Psoas muscle (tissue), 8 donors: ENCODE measurements around the gene A3GALT2. TPM values are rescaled to one million over a fixed set of nuclear protein-coding genes. Genes with fewer than 3 reads are reported as not detected.

Source experiments
- ATAC-seq, 4 donors: fragments of 200-7000 bp; cut with Tn5 transposase; one replicate each; pipeline ENCODE4 v1.9.1; 2020; ENCODE audit warnings: moderate library complexity in 3 of 4, mild to moderate bottlenecking in 2 of 4
- DNase-seq, 2 donors: peaks; one replicate each; pipeline ENCODE4 v3.0.0-alpha.2; 2020
- H3K27ac ChIP-seq: fragments of 200-600 bp; one replicate; pipeline ENCODE4 v1.8.0; 2022
- H3K27me3 ChIP-seq, 3 donors: fragments of 200-600 bp in 1 of 3; one replicate each; pipeline versions ENCODE4 v1.6.1 to v1.8.0; 2013 to 2022; ENCODE audit warnings: low read length in 2 of 3, mild to moderate bottlenecking in 2 of 3, moderate library complexity in 1 of 3; ENCODE audit not compliant: insufficient read depth in 3 of 3
- H3K36me3 ChIP-seq, 2 donors: fragments of 200-600 bp in 1 of 2; one replicate each; pipeline versions ENCODE4 v1.6.1 to v1.8.0; 2013 to 2022; ENCODE audit warnings: low read depth in 1 of 2, mild to moderate bottlenecking in 1 of 2, moderate library complexity in 1 of 2; ENCODE audit not compliant: insufficient read depth in 1 of 2
- H3K4me1 ChIP-seq: fragments of 200-600 bp; one replicate; pipeline ENCODE4 v1.8.0; 2022
- H3K4me3 ChIP-seq: fragments of 200-600 bp; one replicate; pipeline ENCODE4 v1.8.0; 2022; ENCODE audit warnings: mild to moderate bottlenecking
- H3K9me3 ChIP-seq: fragments of 200-600 bp; one replicate; pipeline ENCODE4 v1.8.0; 2022
- whole genome bisulfite sequencing, 3 donors: extraction: QIAGEN DNeasy Blood & Tissue Kit; methylation state at CpG; one replicate each; pipeline versions ENCODE4 v1.1.6 to v1.1.7; 2013; 5-methylcytosine and 5-hydroxymethylcytosine counted together
- intact Hi-C, 2 donors: fragments of 100-400 bp; cut with DNase I; formaldehyde crosslinking; loops; one replicate each; pipeline versions ENCODE4 v1.11.0 to v1.14.2; 2022
- polyA plus RNA-seq, 3 donors: library from polyadenylated mRNA; stranded (reverse); fragments of 200-250 nt; gene quantifications; one replicate each; pipeline ENCODE4 v1.2.3, GENCODE V29; 2013
- total RNA-seq, 4 donors: library from RNA; stranded (reverse); fragmentation: NEBNext Ultra II Directional in 2 of 4; extraction: Animal tissue kit (Norgen Biotek cat#: 25700) in 2 of 4; gene quantifications; one replicate each; pipeline versions ENCODE4 v1.2.1 to v1.2.4, GENCODE V29; 2021 to 2023
- TF ChIP-seq, protein P1 (sequence below): fragments of 200-600 bp; IDR thresholded peaks from one replicate; pipeline ENCODE4 v1.8.0; 2022; ENCODE audit warnings: antibody characterized with exemption
- donor health status: healthy with polysubstance abuse.
- donor health status: DM: no; HTN: no; CAD: no; lungs with moderate emphysema.
- donor health status: Bipolar disorder and iron deficiency.
- donor health status: healthy.
- donor health status: DM: yes; HTN: yes; CAD: no.
- donor health status: DM: no; HTN: no; CAD: no.
- donor health status: DM: no; HTN: no; CAD: no.
- donor health status: DM: yes; HTN: yes; CAD: no.

Gene A3GALT2
- total and polyA plus RNA-seq, 7 donors: not detected

DNA sequence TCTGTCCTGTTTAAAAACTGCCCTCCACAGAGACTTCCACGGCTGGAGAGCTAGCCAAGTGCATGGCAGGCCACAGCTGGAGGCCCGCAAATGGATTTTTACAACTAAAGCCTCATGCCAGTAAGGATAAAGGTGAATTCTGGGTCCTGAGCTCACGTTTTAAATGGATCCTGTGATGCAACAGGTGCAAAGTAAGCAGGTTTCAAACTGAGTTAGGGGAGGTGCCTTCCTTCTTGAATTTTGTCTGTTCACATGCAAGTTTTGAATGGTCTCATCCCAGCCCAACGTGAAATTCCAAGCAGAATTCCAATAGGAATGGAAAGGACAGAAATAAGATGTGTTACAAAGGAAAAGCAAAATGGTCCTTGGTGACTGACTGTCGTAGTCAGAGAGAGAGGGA, 36.2 kb upstream of the A3GALT2 start:
- no peak for DNase-seq
- Histone ChIP-seq H3K27me3 (no peaks in the 10 kb centered on the region), H3K9me3 (no peaks in the 10 kb centered on the region), H3K27ac (no peak overlapping the region), H3K36me3 (peaks cover 0 to 27% of the 10 kb centered on the region in 2 donors), H3K4me1 (peaks cover 5% of the 10 kb centered on the region), H3K4me3 (no peak overlapping the region)
- intact Hi-C loops: no loop called here
- no peak for ATAC-seq
- 81 to 90% (median 84%) methylated on average over 5 of the region's 5 CpGs for WGBS, 3 donors
- TF ChIP-seq, protein P1, sequence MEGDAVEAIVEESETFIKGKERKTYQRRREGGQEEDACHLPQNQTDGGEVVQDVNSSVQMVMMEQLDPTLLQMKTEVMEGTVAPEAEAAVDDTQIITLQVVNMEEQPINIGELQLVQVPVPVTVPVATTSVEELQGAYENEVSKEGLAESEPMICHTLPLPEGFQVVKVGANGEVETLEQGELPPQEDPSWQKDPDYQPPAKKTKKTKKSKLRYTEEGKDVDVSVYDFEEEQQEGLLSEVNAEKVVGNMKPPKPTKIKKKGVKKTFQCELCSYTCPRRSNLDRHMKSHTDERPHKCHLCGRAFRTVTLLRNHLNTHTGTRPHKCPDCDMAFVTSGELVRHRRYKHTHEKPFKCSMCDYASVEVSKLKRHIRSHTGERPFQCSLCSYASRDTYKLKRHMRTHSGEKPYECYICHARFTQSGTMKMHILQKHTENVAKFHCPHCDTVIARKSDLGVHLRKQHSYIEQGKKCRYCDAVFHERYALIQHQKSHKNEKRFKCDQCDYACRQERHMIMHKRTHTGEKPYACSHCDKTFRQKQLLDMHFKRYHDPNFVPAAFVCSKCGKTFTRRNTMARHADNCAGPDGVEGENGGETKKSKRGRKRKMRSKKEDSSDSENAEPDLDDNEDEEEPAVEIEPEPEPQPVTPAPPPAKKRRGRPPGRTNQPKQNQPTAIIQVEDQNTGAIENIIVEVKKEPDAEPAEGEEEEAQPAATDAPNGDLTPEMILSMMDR: no peak

DNA sequence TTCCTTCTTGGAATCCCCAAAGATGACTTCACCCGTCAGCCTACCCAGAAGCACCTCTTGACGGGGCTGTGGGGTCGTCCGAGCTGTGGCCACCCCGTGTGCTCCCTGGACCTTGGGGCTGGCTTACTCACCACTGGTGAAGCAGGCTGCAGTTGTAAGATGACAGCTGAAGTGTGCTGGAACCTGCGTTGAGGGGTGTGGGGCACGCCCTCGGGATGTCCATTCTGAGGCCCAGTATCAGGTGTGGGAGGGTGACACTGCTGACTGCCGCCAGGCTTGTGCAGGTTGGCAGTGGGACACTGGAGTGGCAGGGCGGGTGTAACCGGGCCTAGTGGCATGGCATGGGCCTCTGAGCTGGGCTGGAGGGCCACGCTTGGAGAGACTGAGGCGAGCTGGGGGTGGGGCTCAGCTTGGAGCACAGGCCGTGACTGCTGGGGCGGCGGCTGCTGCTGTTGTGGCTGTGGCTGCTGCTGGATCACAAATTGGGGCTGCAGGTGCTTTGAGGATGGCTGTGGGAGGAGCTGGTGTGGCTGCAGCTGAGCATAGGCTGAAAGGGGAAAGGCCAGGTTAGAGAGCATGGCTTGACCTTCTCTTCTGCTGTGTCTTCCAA, 33.9 kb upstream of the A3GALT2 start:
- no peak for ATAC-seq
- TF ChIP-seq, protein P1: no peak
- 91 to 97% (median 96%) methylated on average over 16 of the region's 16 CpGs for WGBS, 3 donors
- no peak for DNase-seq
- Histone ChIP-seq H3K36me3 (peaks cover 0 to 23% of the 10 kb centered on the region in 2 donors), H3K4me3 (no peak overlapping the region), H3K4me1 (peaks cover 7% of the 10 kb centered on the region), H3K27me3 (no peaks in the 10 kb centered on the region), H3K27ac (no peak overlapping the region), H3K9me3 (no peaks in the 10 kb centered on the region)
- intact Hi-C loops: loop anchor here in 1 of 2 donors (5.0 kb wide), 1 partner anchor 173 kb away; the partner anchor contains the start of gene TRIM62

DNA sequence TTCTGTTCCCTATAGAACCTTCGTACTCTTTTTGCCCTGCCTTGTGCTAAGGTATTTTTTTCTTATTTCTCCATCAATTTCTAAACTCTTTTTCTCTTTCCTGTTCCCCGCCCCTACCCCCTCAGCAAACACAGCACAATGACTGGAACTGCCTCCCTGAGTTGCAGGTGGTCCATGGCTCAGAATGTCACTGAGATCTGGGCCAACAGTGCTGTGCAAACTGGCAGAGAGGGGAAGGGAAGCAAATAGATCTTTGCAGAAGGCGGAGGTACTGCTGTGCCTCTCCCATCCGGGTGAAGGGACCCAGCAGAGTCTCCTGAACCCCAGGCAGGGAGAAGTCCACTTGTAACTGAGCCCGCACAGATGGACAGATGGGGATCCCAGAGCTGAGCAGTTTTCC, 32.6 kb upstream of the A3GALT2 start:
- intact Hi-C loops: loop anchor here in 1 of 2 donors (5.0 kb wide), 1 partner anchor 171 kb away; the partner anchor contains the start of gene TRIM62
- no peak for ATAC-seq

DNA sequence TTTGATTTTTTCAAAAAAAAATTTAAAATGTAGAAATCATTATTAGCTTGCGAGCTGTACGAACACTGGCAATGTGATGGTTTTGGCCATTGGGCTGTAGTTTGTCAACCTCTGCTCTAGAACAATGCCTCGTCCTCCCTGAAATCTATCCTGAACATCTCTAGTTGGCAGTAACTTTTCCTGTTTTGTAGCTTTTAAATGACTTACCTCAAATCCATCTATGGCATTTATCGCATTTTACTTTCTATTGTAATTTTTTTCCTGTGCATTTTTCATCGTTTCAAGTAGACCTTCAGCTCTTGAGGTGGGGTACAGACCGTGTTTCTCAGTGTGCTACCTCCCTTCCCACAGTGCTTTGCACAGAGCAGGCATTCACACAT, 30.4 kb upstream of the A3GALT2 start:
- Histone ChIP-seq H3K4me3 (no peak overlapping the region), H3K27ac (no peak overlapping the region), H3K27me3 (no peaks in the 10 kb centered on the region), H3K9me3 (no peaks in the 10 kb centered on the region), H3K36me3 (peaks cover 3 to 26% of the 10 kb centered on the region in 2 donors), H3K4me1 (peaks cover 22% of the 10 kb centered on the region)
- intact Hi-C loops: loop anchor here in 1 of 2 donors (5.0 kb wide), 1 partner anchor 169 kb away; the partner anchor contains the start of gene TRIM62
- ATAC-seq (no peak), DNase-seq (no peak)
- TF ChIP-seq, protein P1: no peak
- WGBS, 3 donors: 94 to 96% (median 95%) methylated on average over 6 of the region's 6 CpGs

More for the DNA sequence above, 32.6 kb upstream of the A3GALT2 start:
- peaks cover 0 to 25% of the 10 kb centered on the region in 2 donors for H3K36me3 ChIP-seq
- TF ChIP-seq, protein P1: no peak
- no peaks in the 10 kb centered on the region for H3K27me3 ChIP-seq
- peaks cover 7% of the 10 kb centered on the region for H3K4me1 ChIP-seq
- H3K27ac ChIP-seq: no peak overlapping the region
- no peaks in the 10 kb centered on the region for H3K9me3 ChIP-seq
- no peak for DNase-seq
- WGBS, 3 donors: 86 to 92% (median 90%) methylated on average over 5 of the region's 5 CpGs
- H3K4me3 ChIP-seq: no peak overlapping the region
